Measurements from ENCODE around the gene GALNT10.

DNA sequence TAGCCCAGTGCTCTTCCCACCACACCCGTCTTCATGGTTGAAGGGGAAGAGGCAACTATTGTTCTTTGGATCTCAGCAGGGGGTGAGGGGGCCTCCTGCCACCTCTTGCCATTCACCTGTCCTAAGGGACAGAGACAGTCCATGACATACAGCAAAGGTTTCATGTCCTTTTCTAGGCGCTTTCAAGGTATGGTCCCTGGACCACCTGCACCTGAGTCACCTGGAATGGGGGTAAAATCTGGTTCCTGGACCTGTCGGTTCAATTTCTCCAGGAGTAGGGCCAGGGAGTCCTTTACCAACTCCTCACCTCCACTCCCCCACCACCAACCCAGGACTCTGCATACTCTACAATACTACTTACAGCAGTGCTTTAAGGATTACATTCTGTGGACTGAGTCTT, 221.8 kb downstream of the GALNT10 start:
- TF ChIP-seq, protein P1, sequence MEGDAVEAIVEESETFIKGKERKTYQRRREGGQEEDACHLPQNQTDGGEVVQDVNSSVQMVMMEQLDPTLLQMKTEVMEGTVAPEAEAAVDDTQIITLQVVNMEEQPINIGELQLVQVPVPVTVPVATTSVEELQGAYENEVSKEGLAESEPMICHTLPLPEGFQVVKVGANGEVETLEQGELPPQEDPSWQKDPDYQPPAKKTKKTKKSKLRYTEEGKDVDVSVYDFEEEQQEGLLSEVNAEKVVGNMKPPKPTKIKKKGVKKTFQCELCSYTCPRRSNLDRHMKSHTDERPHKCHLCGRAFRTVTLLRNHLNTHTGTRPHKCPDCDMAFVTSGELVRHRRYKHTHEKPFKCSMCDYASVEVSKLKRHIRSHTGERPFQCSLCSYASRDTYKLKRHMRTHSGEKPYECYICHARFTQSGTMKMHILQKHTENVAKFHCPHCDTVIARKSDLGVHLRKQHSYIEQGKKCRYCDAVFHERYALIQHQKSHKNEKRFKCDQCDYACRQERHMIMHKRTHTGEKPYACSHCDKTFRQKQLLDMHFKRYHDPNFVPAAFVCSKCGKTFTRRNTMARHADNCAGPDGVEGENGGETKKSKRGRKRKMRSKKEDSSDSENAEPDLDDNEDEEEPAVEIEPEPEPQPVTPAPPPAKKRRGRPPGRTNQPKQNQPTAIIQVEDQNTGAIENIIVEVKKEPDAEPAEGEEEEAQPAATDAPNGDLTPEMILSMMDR (IDR thresholded peaks at IDR 0.05) = no peak
- no peak for TF ChIP-seq POLR2A (IDR thresholded peaks at IDR 0.05)

Data from uterus (tissue), 2 donors.